Measurements from ENCODE around the gene LRIG2.
"Not testable (repeated sequence)": the region's sequence is repeated elsewhere in the genome, so short reads cannot be mapped to it uniquely, and the experiment has no call there.

Gene LRIG2

DNA sequence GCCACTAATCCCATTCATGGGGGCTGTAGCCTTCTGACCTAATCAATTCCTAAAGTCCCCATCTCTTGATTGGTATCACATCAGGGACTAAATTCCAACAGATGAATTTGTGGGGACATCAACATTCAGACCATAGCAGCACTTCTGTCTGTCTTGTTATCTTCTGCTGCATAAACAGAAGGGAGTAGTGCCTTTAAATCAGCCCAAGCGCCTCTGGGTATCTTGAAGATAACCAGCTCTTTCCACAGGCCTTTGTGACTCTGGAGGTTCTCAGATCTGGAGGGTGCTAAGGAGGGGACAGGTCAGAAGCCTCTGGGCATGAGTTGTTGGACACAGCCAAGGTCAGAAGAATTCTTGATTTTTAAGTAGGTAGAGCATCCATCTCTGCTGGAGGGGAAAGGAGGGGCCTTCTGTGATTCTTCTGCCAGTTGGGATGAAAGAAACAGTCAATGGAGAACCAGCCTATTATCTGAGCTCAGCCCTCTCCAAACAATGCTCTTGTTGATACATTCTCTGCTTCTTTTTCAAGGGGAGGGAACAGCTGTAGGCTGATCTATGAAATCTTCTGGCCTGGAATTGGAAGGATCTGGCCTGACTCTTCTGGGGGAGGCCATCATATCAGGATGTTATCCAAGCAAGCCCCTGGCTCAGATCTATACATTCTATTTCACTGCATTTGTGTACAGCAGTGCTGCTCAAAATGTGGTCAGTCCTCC is 31.3 kb upstream of the LRIG2 start:
- Histone ChIP-seq H3K4me3 (ENCODE audit: low read length) (no peak overlapping the region), H3K4me1 (ENCODE audit: control insufficient read depth, insufficient read depth, low read length) (peaks cover 25% of the 10 kb centered on the region), H3K27me3 (ENCODE audit: control insufficient read depth, insufficient read depth, low read length) (no peaks in the 10 kb centered on the region), H3K9ac (ENCODE audit: low read length) (no peak overlapping the region), H3K36me3 (ENCODE audit: control insufficient read depth, insufficient read depth, low read length) (no peaks in the 10 kb centered on the region), H3K9me3 (ENCODE audit: control insufficient read depth, low read length) (no peaks in the 10 kb centered on the region)

DNA sequence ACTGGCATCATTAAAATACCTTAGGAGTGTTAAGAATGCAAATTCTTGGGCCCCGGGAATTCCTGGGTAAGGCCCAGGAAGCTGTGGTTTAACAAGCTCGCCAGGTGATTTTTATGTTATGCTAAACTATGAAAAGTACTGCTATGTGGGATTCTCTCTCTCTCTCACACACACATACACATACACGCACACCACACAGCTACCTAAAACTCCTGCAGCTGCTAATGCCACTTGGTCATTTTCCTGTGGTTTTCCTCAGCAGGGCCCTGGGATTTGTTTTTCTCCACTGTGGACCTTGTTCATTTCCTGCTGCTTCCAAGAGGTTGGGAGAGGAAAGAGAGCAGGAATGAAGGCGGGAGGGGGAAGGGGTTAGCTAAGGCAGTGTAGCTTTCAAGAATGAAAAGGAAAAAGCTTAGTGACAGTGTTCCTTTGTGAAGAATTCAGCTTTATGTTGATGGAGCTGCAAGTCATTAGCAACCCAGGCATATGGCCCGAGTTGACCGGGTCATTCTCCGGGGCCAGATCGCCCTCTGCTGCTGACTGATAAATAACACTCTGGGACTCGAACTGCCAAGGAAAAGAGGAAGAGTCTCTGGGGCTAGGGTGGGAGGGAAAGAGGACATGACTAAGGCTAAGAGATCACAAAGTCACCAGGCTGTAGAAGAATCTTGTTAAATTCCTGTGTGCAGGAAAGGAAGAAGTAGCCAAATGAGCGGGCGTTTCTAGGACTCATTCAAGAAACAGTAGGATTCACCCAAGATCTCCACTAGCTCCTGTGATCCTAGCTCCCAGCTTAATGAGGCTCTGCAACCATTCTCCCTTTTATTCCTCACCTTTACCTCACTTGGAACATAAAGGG is 30.5 kb upstream of the LRIG2 start:
- H3K36me3 ChIP-seq (ENCODE audit: control insufficient read depth, insufficient read depth, low read length): no peaks in the 10 kb centered on the region
- H3K9ac ChIP-seq (ENCODE audit: low read length): no peak overlapping the region

DNA sequence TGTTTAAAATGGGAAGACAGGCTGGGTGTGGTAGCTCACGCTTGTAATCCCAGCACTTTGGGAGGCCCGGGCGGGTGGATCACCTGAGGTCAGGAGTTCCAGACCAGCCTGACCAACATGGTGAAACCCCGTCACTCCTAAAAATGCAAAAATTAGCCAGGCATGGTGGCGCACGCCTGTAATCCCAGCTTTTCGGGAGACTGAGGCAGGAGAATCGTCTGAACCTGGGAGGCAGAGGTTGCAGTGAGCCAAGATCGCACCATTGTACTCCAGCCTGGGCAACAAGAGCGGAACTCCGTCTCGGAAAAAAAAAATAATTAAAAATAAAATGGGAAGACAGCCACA is 29.9 kb upstream of the LRIG2 start:
- H3K4me3 ChIP-seq (ENCODE audit: low read length); H3K9me3 ChIP-seq (ENCODE audit: control insufficient read depth, low read length); H3K9ac ChIP-seq (ENCODE audit: low read length); H3K36me3 ChIP-seq (ENCODE audit: control insufficient read depth, insufficient read depth, low read length); H3K27me3 ChIP-seq (ENCODE audit: control insufficient read depth, insufficient read depth, low read length): not testable (repeated sequence)
- H3K4me1 ChIP-seq (ENCODE audit: control insufficient read depth, insufficient read depth, low read length): peaks cover 25% of the 10 kb centered on the region

More for the DNA sequence above, 30.5 kb upstream of the LRIG2 start:
- Histone ChIP-seq H3K9me3 (ENCODE audit: control insufficient read depth, low read length) (no peaks in the 10 kb centered on the region), H3K4me1 (ENCODE audit: control insufficient read depth, insufficient read depth, low read length) (peaks cover 25% of the 10 kb centered on the region), H3K4me3 (ENCODE audit: low read length) (no peak overlapping the region), H3K27me3 (ENCODE audit: control insufficient read depth, insufficient read depth, low read length) (no peaks in the 10 kb centered on the region)

DNA sequence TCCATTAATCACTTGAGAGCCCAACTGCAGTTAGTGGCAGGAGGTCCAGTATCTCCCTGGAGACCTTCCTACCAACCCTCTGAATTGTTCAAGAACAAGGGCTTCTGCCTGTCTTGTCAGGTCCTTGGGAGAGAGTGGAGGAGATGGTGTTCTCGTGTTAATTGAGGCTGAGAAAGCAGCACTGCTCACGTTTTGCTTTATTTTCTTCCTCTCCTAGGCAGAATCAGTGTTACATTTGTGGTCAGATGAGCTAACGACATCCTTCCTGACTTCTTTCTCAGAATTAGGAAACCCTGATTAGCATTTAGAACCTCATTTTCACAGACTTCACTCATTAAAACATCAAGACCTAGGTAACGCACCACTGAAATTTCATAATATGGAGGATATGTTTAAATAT is 26.4 kb upstream of the LRIG2 start:
- Histone ChIP-seq H3K9me3 (ENCODE audit: control insufficient read depth, low read length) (no peaks in the 10 kb centered on the region), H3K4me1 (ENCODE audit: control insufficient read depth, insufficient read depth, low read length) (peaks cover 15% of the 10 kb centered on the region), H3K9ac (ENCODE audit: low read length) (no peak overlapping the region), H3K36me3 (ENCODE audit: control insufficient read depth, insufficient read depth, low read length) (no peaks in the 10 kb centered on the region), H3K27me3 (ENCODE audit: control insufficient read depth, insufficient read depth, low read length) (no peaks in the 10 kb centered on the region), H3K4me3 (ENCODE audit: low read length) (no peak overlapping the region)

DNA sequence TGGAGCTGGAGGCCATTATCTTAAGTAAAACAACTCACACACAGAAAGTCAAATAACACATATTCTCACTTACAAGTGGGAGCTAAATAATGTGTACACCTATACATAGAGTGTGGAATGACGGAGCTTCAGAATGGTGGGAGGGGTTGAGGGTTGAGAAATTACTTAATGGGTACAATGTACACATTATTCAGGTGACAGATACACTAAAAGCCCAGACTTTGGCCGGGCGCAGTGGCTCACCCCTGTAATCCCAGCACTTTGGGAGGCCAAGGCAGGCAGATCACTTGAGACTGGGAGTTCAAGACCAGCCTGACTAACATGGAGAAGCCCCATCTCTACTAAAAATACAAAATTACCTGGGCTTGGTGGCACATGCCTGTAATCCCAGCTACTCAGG is 24.9 kb upstream of the LRIG2 start:
- Histone ChIP-seq H3K4me1 (ENCODE audit: control insufficient read depth, insufficient read depth, low read length) (peaks cover under 1% of the 10 kb centered on the region), H3K27me3 (ENCODE audit: control insufficient read depth, insufficient read depth, low read length) (no peaks in the 10 kb centered on the region), H3K9me3 (ENCODE audit: control insufficient read depth, low read length) (no peaks in the 10 kb centered on the region), H3K4me3 (ENCODE audit: low read length) (no peak overlapping the region), H3K36me3 (ENCODE audit: control insufficient read depth, insufficient read depth, low read length) (no peaks in the 10 kb centered on the region), H3K9ac (ENCODE audit: low read length) (no peak overlapping the region)

DNA sequence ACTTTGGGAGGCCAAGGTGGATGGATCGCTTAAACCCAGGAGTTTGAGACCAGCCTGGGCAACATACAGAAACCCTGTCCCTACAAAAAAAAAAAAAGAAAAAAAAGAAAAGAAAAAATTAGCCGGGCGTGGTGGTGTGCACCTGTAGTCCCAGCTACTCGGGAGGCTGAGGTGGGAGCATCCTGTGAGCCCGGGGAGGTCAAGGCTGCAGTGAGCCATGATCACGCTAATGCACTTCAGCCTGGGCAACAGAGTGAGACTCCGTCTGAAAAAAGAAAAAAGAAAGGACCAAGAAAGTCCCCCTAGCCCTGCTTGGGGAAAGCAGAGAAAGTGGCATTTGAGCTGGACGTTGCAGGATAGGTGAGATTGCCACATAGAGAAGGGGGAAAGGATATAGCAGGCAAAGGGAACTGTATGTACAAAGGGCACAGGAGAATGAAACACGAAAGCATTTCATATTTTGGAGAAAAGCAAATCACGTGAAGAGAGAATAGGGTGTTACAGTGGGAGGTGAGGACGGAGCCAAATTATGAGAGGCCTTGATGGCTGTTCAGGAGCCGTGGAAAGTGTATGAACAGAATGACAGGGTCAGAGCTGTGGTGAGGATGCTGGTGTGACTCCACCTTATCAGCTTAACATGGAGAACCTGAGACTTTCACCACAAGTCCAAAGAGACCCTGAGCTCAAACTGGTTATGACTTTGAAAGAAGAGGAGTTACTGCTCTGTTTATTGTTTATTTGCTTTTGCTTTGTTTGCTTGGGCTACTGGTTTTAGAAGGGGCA is 19.5 kb upstream of the LRIG2 start:
- H3K27me3 ChIP-seq (ENCODE audit: control insufficient read depth, insufficient read depth, low read length): no peaks in the 10 kb centered on the region
- H3K4me1 ChIP-seq (ENCODE audit: control insufficient read depth, insufficient read depth, low read length): peaks cover 7% of the 10 kb centered on the region
- no peaks in the 10 kb centered on the region for H3K9me3 ChIP-seq (ENCODE audit: control insufficient read depth, low read length)
- H3K4me3 ChIP-seq (ENCODE audit: low read length): no peak overlapping the region
- H3K9ac ChIP-seq (ENCODE audit: low read length): no peak overlapping the region
- H3K36me3 ChIP-seq (ENCODE audit: control insufficient read depth, insufficient read depth, low read length): no peaks in the 10 kb centered on the region

DNA sequence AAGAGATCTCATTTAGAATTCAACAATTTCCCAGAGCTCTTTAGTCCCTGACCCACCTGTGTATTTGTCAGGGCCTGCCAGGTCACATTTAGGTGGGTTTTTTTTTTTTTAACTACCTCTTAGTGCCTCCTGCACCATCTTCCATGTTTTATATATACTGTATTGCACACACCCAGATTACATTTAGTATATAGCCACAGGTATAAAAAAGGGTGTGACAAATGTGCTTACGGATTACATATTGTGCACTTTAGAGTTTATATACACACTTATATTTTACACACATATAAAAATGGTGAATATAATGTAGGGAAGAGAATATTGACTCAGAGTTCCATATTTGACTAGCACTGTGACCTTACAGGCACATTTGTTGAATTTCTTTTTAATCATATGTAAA is 17.4 kb upstream of the LRIG2 start:
- peaks cover 7% of the 10 kb centered on the region for H3K4me1 ChIP-seq (ENCODE audit: control insufficient read depth, insufficient read depth, low read length)
- H3K4me3 ChIP-seq (ENCODE audit: low read length): no peak overlapping the region
- no peaks in the 10 kb centered on the region for H3K36me3 ChIP-seq (ENCODE audit: control insufficient read depth, insufficient read depth, low read length)
- H3K27me3 ChIP-seq (ENCODE audit: control insufficient read depth, insufficient read depth, low read length): no peaks in the 10 kb centered on the region
- no peak overlapping the region for H3K9ac ChIP-seq (ENCODE audit: low read length)
- no peaks in the 10 kb centered on the region for H3K9me3 ChIP-seq (ENCODE audit: control insufficient read depth, low read length)

DNA sequence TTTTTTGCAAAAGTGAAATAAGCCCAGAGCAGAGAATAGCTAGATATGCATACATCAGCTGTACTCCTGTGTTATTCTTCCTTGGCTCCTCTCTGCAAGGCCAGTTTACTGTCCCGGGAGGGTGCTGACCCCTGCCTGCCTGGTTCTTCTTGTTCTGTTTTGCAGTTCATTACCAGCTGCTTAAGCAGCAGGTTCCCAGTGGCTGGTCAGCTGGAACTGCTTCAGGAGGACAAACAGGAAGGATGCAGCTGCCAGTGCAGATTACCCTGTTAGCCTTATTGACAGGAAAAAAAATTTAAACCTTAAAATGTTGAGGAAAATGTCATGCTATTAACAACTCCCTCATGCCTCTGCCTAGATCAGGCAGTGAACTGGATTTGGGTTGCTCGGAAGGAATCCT is 16.0 kb upstream of the LRIG2 start:
- no peaks in the 10 kb centered on the region for H3K27me3 ChIP-seq (ENCODE audit: control insufficient read depth, insufficient read depth, low read length)
- no peak overlapping the region for H3K4me3 ChIP-seq (ENCODE audit: low read length)
- no peaks in the 10 kb centered on the region for H3K36me3 ChIP-seq (ENCODE audit: control insufficient read depth, insufficient read depth, low read length)
- H3K4me1 ChIP-seq (ENCODE audit: control insufficient read depth, insufficient read depth, low read length): peaks cover 7% of the 10 kb centered on the region
- no peaks in the 10 kb centered on the region for H3K9me3 ChIP-seq (ENCODE audit: control insufficient read depth, low read length)
- H3K9ac ChIP-seq (ENCODE audit: low read length): no peak overlapping the region

DNA sequence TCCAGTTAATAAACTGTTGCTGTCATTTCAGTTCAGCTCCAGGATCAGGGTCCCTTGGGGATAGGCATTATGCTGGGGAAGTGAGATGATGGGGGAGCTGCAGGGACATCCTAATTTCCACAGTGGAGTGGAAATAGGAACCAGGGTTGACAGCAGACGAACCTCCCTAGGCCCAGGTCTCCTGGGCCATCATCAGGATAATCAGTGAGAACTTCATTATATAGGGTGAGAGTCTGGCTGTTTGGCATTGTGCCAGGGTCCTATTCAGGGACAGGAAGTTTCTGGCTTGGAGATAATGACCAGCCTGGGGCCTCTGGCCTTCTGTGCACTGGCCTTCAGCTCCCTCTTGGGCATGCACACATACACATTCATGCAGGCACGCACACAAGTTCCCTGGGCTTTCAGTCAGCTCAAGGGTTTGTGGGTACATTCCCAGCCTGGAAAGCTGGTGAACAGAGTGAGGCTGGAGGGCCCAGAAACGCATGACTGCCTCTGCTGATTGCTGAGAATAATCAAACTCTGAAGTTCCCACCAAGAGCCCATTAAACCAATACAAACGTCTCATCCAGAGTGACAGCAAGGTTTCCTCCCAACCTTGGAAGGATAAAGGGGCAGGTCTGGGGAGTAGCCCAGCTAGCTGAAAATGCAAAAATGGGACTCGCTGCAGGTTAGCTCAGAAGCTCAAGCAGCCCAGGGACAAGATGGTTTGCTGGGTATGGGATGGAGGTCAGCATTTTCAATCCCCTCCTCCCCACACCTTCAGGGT is 13.9 kb upstream of the LRIG2 start:
- no peak overlapping the region for H3K4me3 ChIP-seq (ENCODE audit: low read length)
- H3K27me3 ChIP-seq (ENCODE audit: control insufficient read depth, insufficient read depth, low read length): no peaks in the 10 kb centered on the region
- no peaks in the 10 kb centered on the region for H3K36me3 ChIP-seq (ENCODE audit: control insufficient read depth, insufficient read depth, low read length)
- H3K9me3 ChIP-seq (ENCODE audit: control insufficient read depth, low read length): no peaks in the 10 kb centered on the region
- peaks cover 7% of the 10 kb centered on the region for H3K4me1 ChIP-seq (ENCODE audit: control insufficient read depth, insufficient read depth, low read length)
- H3K9ac ChIP-seq (ENCODE audit: low read length): no peak overlapping the region

DNA sequence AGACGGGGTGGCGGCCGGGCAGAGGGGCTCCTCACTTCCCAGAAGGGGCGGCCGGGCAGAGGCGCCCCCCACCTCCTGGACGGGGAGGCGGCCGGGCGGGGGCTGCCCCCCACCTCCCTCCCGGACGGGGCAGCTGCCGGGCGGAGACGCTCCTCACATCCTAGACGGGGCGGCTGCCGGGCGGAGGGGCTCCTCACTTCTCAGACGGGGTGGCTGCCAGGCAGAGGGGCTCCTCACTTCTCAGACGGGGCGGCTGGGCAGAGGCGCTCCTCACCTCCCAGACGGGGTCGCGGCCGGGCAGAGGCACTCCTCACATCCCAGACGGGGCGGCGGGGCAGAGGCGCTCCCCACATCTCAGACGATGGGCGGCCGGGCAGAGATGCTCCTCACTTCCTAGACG is 9.5 kb upstream of the LRIG2 start:
- H3K36me3 ChIP-seq (ENCODE audit: control insufficient read depth, insufficient read depth, low read length); H3K9ac ChIP-seq (ENCODE audit: low read length); H3K9me3 ChIP-seq (ENCODE audit: control insufficient read depth, low read length); H3K4me1 ChIP-seq (ENCODE audit: control insufficient read depth, insufficient read depth, low read length); H3K27me3 ChIP-seq (ENCODE audit: control insufficient read depth, insufficient read depth, low read length); H3K4me3 ChIP-seq (ENCODE audit: low read length): not testable (repeated sequence)

DNA sequence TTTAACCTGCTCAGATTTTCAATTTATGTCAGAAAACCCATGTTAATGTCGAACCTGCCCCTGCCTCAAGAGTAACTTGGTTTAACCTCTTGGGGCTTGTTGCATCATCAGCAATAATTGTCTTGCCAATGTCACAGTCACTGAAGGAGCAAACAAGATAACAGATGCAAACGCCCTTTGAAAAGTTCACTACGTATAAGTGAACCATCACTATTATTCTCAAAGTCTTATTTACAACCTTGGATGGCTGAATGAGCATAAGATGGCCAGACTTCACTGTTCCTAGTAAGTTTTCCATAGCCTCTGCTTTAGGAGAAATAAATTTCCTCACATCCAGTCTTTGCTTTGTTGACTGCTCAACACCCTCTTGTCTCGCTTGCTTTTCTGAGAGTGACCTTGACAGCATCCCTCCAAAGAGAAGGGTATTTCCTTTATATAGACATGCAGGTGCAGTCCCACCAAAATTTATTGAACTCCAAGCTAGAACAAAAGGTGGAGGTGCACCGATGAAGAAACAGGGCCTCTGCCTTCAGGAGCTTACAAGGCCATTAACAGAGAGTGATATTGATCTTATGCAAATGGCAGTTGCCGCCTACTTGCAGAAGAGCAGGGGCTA is 749 bp upstream of the LRIG2 start:
- Histone ChIP-seq H3K9me3 (ENCODE audit: control insufficient read depth, low read length) (no peaks in the 10 kb centered on the region), H3K4me3 (ENCODE audit: low read length) (peak overlapping the region; percentile 98), H3K4me1 (ENCODE audit: control insufficient read depth, insufficient read depth, low read length) (peaks cover 11% of the 10 kb centered on the region), H3K36me3 (ENCODE audit: control insufficient read depth, insufficient read depth, low read length) (no peaks in the 10 kb centered on the region), H3K9ac (ENCODE audit: low read length) (peak overlapping the region; percentile 91), H3K27me3 (ENCODE audit: control insufficient read depth, insufficient read depth, low read length) (no peaks in the 10 kb centered on the region)
